Measurements from ENCODE around the gene PTPRD.

The PTPRD gene

DNA sequence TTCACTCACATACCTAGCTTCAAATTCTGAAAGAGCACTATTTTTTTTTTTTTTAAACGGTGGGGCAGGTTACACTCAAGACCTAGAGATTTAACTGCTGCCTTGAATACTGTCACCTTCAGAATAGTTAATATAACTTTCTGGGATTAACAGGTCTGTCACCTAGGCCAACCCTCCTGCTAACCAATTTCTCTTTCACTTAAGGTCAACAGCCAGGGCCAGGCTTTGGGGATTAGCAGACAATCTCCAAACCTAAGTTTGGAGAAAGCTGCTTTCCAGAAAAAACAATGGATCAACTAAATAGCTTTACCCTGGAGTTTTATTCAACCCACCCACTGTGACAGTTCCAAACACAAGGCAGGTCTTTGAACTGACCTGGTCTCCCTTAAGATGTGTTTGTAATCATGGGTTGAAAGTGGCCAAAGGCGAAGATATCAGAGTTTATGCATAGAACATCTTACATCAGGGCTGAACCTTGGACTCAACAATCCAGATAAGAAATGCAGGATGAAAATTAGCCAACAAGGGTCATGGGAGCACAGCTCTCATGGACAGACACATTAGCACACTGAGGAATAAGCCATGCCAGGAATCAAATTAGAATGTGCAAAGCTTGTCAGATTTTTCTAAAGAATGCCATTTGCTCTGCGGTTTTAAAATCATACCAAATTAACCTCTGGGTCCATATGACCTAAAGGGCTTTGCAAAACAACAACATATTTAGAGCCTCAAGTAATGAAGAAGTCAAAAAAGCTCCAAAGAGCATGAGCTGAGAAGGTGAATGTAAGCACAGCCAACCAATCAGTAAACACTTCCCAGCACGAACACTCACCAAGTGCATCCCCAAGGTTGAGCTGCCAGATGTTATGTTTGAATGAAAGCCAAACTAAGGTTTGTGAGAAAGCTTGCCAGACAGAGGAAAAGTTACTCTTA is 2274.7 kb downstream of the PTPRD start:
- DNase-seq: no peak

GRCh38 chr9:8332871-8333270 is 2279.9 kb downstream of the PTPRD start:
- no peak for DNase-seq

DNA sequence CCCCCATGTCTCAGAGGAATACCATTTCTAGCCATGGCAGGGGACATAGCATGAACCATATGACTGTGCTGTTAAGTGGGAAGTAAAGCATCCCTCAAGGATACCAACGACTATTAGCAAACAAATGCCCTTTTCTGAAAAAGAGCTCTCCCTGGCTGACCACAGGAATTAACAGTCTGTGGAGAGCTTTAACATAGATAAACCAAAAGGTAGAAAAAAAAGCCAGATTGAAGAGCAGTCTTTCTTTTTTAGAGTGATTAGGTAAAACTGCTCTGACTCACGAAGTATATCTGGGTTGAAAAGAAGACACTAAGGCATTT is 2280.5 kb downstream of the PTPRD start:
- DNase-seq: no peak

DNA sequence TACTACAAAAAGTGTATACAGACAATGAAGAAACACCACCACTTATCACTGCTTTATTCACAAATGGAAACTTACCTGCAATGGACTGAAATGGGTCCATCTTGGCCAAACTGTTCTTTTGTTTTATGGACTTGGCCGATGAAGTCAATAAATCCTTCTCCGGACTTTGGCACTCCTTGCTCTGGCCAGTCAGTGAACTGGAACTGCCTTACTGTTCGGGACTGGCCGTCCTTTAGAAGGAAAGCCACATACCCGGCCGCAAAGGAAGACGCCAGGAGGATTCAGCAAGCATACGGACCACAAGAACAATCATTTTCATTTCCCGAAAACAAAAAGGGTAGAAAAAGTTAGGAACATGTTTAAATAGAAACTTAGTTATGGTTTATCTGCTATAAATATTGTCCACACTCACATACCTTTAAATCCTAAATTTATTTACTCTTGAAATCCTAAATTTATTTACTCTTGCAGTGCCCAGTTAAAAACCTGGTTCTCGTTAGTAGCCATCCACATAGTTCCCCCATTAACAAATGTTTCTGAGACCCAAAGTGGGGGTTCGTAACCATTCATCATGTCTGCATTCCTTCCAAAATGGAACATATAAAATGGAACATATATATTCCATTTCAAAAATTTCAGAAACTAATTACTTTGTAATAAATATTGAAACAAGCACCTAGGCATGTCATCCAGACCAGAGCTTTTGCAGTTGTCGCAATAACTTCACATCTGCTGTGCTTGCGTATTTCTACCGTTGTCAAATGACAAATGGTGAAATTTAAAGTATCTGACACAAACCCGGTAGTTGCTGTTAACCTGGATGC is 2281.1 kb downstream of the PTPRD start:
- DNase-seq: no peak

DNA sequence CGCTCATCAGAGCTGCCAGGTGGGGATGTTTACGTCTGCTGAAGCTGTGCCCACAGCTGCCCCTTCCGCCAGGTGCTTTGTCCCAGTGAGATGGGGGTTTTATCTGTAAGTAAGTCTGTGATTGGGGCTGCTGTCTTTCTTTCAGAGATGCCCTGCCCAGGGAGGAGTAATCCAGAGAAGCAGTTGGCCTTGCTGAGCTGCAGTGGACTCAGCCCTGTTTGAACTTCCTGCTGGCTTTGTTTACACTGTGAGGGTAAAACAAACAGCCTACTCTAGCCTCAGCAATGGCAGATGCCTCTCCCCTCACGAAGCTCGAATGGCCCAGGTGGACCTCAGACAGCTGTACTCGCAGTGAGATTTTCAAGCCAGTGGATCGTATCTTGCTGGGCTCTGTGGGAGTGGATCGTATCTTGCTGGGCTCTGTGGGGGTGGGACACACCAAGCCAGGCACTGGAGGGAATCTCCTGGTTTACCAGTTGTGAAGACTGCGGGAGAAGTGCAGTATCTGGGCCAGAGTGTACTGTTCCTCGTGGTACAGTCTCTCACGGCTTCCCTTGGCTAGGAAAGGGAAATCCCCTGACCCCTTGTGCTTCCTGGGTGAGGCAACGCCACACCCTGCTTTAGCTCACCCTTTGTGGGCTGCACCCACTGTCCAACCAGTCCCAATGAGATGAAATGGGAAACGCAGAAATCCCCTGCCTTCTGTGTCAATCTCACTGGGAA is 2283.1 kb downstream of the PTPRD start:
- DNase-seq: no peak

DNA sequence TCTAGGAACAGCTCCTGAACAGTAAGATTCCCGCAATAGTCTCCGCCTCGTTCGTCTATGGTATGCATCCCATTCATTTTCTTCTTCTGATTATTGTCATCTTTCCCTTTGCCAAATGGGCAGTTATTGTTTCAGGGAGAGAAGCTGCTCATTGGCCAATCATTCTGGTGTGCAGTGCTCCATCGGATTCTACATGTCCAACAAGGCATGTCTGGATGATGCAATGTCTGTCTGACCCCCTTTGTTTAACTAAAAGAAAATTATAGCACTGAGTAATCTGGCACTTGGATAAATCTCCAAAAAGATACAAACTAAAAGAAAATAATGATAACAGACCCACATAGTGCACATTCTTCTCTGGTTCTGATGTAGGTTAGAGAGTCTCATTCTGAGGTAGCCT is 2297.6 kb downstream of the PTPRD start:
- DNase-seq: no peak

DNA sequence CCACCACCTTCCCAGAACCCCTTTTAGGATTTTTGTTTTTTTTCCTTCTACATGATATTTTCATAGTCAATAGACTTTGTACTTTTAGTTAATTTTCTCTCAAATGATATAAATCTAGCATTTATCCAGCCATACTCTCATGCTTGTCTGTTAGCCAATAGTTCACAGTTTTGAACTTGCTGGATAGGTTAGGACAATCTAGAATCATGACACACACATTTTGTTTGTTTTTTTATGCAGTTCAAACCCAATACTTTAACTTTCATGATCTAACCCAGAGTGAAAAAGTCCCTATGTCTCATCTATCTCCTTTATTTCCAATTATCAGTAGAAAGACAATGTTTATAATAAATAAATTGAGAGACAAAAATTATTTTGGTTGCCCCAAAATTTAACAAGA is 2303.5 kb downstream of the PTPRD start:
- no peak for DNase-seq

GRCh38 chr9:8304720-8305119 is 2308.1 kb downstream of the PTPRD start:
- no peak for DNase-seq

- DNase-seq: no peak
These were observed 2311.5 kb downstream of the PTPRD start for GRCh38 chr9:8301296-8301695.

DNA sequence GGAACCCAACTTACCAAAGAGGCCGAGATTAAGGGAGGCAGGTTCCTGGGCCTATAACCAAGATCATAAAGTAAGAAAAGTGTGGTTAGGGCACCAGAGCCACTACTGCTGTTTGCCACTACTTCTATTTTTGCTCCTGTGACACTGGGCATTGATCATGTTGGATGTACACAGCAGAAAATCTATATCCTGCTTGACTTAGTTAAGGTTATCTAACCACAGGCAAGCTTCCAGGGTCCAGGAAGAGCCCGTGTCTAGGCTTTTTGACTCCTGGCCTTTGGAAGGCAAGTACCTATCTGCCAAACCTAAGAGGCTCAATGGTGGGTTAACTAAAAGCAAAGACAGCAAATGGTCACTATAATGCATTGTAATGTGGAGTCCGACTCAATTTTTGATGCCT is 2315.8 kb downstream of the PTPRD start:
- DNase-seq: no peak

DNA sequence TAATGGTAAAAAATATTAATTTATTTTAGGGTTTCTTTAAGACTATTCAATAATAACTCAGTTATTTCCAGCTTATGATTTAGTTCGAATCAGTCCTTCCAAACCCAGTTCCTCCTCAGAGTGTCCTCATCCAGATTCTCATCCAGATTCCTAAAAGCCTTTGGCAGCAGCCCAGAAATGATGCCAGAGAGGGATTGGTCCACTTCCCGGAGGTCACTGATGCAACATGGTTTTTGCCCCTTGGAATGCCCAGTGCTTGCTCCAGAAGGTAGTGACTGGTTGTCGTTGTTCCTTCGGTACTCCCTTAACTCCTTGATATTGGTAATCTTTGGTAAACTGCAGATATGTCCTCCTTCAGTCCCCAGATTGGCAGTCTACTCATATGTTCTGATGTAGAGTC is 2320.1 kb downstream of the PTPRD start:
- DNase-seq: no peak

- DNase-seq: no peak
These were observed 2323.1 kb downstream of the PTPRD start for GRCh38 chr9:8289681-8290080.

DNA sequence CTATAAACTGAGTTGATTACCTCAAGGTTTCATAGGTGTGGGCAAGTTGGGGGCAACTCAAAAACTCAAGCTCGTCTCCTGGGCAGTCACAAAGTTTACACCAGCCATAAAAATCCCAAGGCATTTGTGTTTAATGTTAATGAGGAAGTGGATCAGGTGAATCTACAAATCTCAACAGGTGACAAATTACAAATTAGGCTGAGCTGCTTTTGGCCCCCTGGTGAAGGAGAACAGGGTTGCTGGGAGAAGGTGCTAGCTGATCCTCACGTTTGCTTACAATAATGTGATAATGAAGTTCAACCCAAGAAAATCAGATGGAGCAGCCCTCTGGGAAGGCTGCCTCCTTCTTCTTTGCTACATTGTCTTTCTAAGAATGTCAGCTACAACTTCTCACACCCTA is 2324.8 kb downstream of the PTPRD start:
- no peak for DNase-seq

DNA sequence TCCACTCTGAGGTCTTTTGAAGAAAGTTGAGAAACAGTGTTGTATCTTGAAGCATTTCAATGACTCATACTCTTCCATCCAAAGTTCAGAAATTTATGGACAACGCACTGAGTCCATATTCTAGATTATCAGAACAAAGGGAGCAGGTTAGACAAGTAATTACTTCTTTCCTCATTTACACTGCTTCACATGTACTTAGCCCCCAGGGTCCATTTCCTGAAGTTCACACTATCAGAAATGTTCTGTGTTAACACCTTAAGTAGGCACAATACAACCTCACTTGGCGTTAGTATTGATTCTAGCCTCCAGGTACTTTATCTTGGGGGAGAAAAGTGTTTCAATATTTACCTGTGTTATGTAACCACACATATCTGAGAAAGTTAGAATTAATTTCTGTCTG is 2325.3 kb downstream of the PTPRD start:
- no peak for DNase-seq

DNA sequence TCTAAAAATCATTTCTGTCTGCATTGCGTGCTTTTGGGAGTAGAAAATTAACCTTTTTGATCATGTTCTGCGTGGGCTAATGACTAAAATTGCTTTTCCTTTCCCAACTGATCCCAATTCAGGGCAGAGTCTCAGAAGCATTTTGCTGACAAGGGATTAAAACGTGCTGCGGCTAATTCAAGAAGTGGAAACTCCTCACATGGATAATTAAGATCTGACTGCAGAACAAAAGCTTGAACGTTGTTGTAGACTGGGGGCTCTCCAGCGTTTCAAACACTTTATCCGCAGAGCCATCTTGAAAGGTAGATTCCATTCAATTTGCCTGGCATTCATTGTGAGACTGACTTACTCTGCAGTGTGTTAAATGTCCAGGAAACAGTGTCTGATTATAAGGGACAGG is 2327.9 kb downstream of the PTPRD start:
- DNase-seq: no peak

DNA sequence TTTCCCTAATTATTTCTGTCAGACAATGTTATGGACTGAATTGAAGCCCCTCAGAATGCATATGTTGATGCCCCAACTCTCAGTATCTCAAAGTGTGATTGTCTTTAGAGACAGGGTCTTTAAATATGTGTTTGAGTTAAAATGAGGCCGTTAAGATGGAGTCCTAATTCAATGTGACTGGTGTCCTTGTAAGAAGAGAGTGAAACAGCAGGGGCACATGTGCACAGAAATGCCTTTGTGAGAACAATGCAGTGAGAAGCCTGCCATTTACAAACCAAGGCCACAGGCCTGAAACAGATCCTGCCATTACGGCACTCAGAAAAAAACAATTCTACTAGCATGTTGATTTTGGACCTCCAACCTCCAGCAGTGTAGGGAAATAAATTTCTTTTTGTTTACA is 2330.3 kb downstream of the PTPRD start:
- no peak for DNase-seq

DNA sequence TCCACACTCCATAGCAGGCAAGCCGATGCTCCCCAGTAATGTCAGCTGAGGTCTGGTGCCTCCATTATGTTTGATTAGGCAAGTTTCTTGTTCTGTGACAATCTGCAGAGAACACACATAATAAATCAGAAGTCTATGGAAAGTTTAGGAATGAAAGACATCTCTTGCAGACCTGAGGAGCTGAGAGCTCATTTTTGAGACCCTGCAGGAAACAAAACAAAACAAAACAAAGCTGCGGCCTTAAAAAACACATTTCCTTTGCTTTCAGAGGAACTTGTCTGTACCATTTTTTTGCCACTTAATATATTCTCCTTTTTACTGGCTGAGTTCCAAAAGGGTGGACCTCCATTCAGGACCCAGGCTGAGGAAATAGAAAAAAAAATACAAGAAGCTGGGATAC is 2332.0 kb downstream of the PTPRD start:
- DNase-seq: no peak

DNA sequence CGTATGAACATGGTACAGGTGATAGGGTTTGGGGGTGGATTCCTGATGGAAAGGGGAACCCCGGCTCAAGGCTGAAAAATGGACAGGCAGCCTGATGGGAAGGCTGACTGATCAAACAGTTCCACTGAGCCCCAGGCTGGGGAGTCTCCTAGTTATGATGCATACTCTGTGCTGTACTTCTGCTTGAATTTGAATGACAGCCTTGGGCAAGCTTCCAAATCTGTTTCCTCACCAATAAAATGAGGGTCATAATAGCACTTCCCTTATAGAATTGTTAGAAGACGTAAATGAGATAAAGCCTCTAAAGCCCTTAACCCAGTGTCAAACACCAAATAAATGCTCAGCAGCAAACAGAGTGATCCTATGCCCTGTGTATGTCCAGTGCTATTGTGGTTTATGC is 2334.8 kb downstream of the PTPRD start:
- no peak for DNase-seq

- DNase-seq: no peak
These were observed 2342.6 kb downstream of the PTPRD start for GRCh38 chr9:8270235-8270634.

DNA sequence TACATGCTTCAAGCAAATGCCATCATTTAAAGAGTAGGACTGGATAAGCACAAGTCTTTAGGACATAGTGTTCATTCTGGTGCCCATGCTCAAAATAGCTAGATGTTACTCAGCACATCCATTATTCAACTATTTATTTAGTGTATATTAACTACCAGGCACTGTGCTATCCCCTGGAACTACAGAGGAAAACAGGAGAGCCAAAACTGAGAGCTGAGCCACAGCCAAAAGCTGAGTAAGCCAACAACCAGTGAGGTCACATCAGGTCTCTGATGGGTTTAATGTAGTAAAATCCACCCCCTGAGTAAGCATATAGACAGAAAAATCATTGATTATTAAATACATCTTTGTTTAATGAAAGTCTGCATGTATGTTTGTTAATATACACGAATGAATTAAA is 2343.9 kb downstream of the PTPRD start:
- no peak for DNase-seq

DNA sequence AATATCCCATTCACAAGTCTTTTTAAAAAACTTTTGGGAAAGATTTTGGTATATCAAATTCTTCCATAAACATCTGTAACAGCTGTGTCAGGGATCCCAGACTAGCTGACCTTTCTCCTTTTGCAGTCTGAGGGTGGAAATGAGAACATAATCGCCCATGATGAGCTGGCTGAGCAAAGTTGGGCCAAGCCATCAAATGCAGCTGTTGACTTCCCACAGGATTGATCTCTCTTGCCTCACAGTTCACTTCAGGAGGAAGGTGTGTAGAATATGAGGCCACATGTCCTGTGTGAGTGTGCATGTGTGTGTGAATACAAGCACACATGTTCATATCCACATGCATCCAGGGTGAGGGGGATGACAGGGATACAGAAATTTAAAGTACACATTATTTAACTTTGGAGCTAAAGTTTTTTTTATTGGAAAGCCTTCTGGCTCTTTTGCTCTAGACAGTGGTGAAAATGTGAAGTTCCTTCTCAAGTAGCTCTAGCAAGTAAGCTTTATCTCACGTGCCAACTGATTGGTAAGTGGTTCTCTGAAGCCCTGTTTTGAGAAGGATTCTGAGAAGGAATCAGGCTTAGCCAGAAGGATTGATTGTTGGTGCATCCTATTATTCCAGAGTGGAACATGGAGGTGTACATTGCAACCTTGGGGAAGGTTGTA is 2344.5 kb downstream of the PTPRD start:
- DNase-seq: no peak

- no peak for DNase-seq
These were observed 2345.2 kb downstream of the PTPRD start for GRCh38 chr9:8267636-8268035.

- DNase-seq: no peak
These were observed 2345.9 kb downstream of the PTPRD start for GRCh38 chr9:8266861-8267260.
